Kidney (tissue), 14 donors: ENCODE measurements around the gene SLC4A11. TPM values are rescaled to one million over a fixed set of nuclear protein-coding genes. Genes with fewer than 3 reads are reported as not detected.
A peak's percentile ranks its signal among the peaks of the same experiment; 100 is the strongest.

Experiments
- DNase-seq, 5 donors: peaks; one replicate each; pipeline ENCODE4 v3.0.0-alpha.2; 2013 to 2020
- FAIRE-seq: peaks from 2 replicates; lab custom pipeline; 2012; peaks lifted over from hg19 to GRCh38; lab: Jason Lieb, UNC
- H3K27ac ChIP-seq, 2 donors: one replicate each; pipeline ENCODE4 v1.7.0; 2013; ENCODE audit warnings: low read depth in 2 of 2, low read length in 2 of 2, inconsistent platforms in 1 of 2
- H3K27me3 ChIP-seq: one replicate; pipeline ENCODE4 v1.7.1; 2013; ENCODE audit warnings: low read length, inconsistent platforms; ENCODE audit not compliant: control insufficient read depth, insufficient read depth
- H3K36me3 ChIP-seq, 3 donors: one replicate each; pipeline versions ENCODE4 v1.7.0 to v1.7.1; 2013; ENCODE audit warnings: low read length in 3 of 3, control low read depth in 1 of 3, inconsistent platforms in 1 of 3; ENCODE audit not compliant: insufficient read depth in 3 of 3, control insufficient read depth in 2 of 3
- H3K4me1 ChIP-seq, 3 donors: one replicate each; pipeline versions ENCODE4 v1.7.0 to v1.7.1; 2013; ENCODE audit warnings: low read length in 3 of 3, inconsistent platforms in 1 of 3, low read depth in 1 of 3; ENCODE audit not compliant: control insufficient read depth in 2 of 3, insufficient read depth in 2 of 3
- H3K4me3 ChIP-seq, 3 donors: one replicate each; pipeline versions ENCODE4 v1.7.0 to v1.8.1; 2013; ENCODE audit warnings: low read length in 3 of 3, control low read depth in 1 of 3, inconsistent platforms in 1 of 3
- H3K9ac ChIP-seq, 3 donors: one replicate each; pipeline versions ENCODE4 v1.7.0 to v1.7.1; 2013; ENCODE audit warnings: low read length in 3 of 3, control low read depth in 1 of 3, inconsistent platforms in 1 of 3
- H3K9me3 ChIP-seq, 3 donors: one replicate each; pipeline versions ENCODE4 v1.7.0 to v1.7.1; 2013; ENCODE audit warnings: low read length in 3 of 3, control low read depth in 1 of 3, inconsistent platforms in 1 of 3; ENCODE audit not compliant: control insufficient read depth in 2 of 3, insufficient read depth in 1 of 3
- intact Hi-C: fragments of 100-400 bp; cut with DNase I; formaldehyde crosslinking; loops from one replicate; pipeline ENCODE4 v1.11.1; 2022
- polyA plus RNA-seq: library from polyadenylated mRNA; stranded (reverse); fragments of 350-450 nt; fragmentation: Illumina TruSeq; extraction: RNeasy Lipid Tissue Mini Kit (QIAGEN cat#74804); gene quantifications from one replicate; pipeline ENCODE4 v1.2.3, GENCODE V29; 2014; ENCODE audit warnings: low read depth, low replicate concordance; ENCODE audit not compliant: insufficient read depth
- total RNA-seq: library from RNA; stranded (reverse); fragmentation: NEBNext Ultra II Directional; extraction: Animal tissue kit (Norgen Biotek cat#: 25700); gene quantifications from one replicate; pipeline ENCODE4 v1.2.1, GENCODE V29; 2021
- TF ChIP-seq, protein P1 (sequence below): IDR thresholded peaks from 3 replicates; pipeline ENCODE4 v1.5.1; 2012; ENCODE audit warnings: mild to moderate bottlenecking, moderate library complexity, borderline replicate concordance; ENCODE audit not compliant: insufficient read depth; ENCODE audit errors: extremely low read depth
- donor health status: control.
- donor health status: control.
- donor health status: control.
- donor health status: control.
- donor health status: control.
- donor health status: DM: yes; HTN: yes; CAD: no.
- donor health status: Normal renal cell carcinoma (clear cell type).

The SLC4A11 gene
- total and polyA plus RNA-seq, 2 donors from 2014 or later: 7.6 to 14.8 TPM

DNA sequence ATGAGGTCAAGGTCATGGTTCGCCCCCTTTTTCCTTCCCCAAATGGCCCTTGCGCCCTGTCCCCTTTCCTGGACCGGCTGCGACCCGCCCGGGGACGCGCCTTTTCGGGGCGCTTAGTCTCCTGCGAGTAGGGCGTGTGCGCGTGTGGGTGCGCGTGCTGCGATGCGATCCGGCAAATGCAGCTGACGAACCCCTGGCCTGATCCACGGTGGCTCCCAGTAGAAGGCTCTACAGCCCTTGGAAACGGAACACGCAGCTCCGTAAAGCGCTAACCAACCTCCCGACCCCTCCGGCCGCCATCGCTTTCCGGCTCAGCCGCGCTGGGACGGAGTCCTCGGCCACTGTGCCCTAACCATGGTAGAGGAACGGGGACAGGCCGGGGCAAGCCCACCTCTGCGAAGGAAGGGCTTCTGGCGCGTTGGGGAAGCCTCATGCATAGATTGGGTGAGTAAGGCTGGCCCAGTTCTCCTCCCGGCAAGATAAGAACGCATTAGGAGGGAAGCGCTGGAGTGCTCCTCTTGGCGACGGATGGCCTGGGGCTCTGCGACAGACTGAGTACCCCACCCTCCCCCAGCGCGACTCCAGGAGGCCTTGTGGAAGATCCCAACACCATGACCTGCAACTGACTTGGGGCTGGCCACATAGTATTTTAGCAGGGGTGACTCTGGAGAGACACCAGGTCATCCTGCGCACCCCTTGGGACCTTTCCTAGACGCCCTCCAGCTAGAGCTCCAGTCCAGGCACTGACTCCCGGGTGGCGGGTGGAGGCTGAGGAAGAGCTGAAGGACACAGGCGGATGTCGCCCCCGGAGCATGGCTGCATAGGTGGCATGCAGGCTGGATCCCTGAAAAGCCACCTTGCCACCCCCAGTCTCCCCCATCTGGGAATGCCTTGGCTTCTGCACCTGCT is 1.1 kb upstream of the SLC4A11 start:
- H3K36me3 ChIP-seq: no peaks in the 10 kb centered on the region
- TF ChIP-seq, protein P1, sequence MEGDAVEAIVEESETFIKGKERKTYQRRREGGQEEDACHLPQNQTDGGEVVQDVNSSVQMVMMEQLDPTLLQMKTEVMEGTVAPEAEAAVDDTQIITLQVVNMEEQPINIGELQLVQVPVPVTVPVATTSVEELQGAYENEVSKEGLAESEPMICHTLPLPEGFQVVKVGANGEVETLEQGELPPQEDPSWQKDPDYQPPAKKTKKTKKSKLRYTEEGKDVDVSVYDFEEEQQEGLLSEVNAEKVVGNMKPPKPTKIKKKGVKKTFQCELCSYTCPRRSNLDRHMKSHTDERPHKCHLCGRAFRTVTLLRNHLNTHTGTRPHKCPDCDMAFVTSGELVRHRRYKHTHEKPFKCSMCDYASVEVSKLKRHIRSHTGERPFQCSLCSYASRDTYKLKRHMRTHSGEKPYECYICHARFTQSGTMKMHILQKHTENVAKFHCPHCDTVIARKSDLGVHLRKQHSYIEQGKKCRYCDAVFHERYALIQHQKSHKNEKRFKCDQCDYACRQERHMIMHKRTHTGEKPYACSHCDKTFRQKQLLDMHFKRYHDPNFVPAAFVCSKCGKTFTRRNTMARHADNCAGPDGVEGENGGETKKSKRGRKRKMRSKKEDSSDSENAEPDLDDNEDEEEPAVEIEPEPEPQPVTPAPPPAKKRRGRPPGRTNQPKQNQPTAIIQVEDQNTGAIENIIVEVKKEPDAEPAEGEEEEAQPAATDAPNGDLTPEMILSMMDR: no peak
- peaks cover 16% of the 10 kb centered on the region for H3K27me3 ChIP-seq
- H3K4me3 ChIP-seq: peak overlapping the region; percentile 26 to 57 (median 49)
- intact Hi-C loops: no loop called here
- no peaks in the 10 kb centered on the region for H3K9me3 ChIP-seq
- FAIRE-seq (no peak), DNase-seq (no peak)
- H3K4me1 ChIP-seq: peaks cover 0 to 2% (median 0%) of the 10 kb centered on the region in 3 donors
- H3K27ac ChIP-seq: no peak overlapping the region
- no peak overlapping the region for H3K9ac ChIP-seq

DNA sequence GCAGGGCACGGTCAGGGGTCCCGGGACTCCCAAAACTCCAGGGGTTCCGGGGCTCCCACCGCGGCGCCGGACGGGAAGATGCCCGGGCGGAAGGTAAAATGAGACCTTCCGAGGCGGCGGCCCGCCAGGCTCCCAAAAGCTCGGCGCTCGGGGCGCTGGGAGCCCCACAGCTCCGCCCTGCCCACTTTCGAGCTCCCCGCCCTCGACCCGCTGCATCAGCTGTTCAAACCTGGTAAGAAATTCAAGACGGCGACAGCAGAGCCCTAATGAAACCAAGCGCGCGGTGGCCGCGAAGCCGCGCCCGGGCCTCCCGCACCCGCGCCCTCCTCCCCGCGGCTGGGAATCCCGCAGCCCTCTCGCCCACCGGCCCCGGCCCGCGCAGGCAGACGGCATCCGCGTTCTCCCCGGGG is 369 bp downstream of the SLC4A11 start:
- TF ChIP-seq, protein P1: no peak
- Histone ChIP-seq H3K27me3 (peaks cover 16% of the 10 kb centered on the region), H3K9me3 (no peaks in the 10 kb centered on the region), H3K9ac (no peak overlapping the region), H3K36me3 (no peaks in the 10 kb centered on the region), H3K4me1 (peaks cover 0 to 2% (median 0%) of the 10 kb centered on the region in 3 donors), H3K27ac (no peak overlapping the region), H3K4me3 (peak overlapping the region in 1 of 3 donors; percentile 57)
- intact Hi-C loops: no loop called here
- DNase-seq (peak in 3 of 5 donors; percentile 48 to 79 (median 63)), FAIRE-seq (no peak)

DNA sequence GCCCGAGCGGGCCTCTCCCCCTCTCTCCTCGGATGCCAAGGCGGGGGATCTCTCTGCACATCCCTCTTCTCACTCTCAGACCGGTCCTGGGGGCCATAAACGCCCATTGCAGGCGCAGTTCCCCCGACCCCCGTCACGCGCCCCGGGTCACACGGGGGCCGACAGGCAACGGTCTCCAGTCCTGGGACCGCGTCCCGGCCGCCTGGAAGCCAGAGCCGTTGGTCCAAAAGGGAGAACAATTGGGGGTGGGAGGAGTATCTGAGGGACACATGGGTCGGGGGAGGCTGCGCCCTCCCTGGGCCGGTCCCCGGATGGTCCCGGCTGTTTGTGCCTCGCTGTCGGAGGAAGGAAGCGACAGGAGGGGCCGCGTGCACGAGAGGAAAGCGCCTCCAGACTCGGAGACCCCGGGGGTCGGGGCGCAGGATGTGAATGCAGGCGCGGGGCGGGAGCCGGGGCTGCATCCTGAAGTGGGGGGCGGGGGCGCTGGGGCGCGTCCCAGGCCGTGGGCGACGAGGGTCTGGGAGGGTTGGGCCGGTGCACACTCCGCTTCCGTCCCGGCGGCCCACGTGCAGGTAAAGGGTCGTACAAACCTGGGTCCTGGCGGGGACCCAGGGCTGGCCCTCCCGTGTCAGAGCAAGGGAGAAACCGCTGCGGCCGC is 903 bp downstream of the SLC4A11 start:
- no peak overlapping the region for H3K9ac ChIP-seq
- TF ChIP-seq, protein P1: no peak
- peaks cover 16% of the 10 kb centered on the region for H3K27me3 ChIP-seq
- intact Hi-C loops: no loop called here
- H3K36me3 ChIP-seq: no peaks in the 10 kb centered on the region
- no peaks in the 10 kb centered on the region for H3K9me3 ChIP-seq
- DNase-seq (peak in 2 of 5 donors; percentile 29 to 75), FAIRE-seq (no peak)
- peak overlapping the region in 1 of 3 donors; percentile 57 for H3K4me3 ChIP-seq
- peaks cover 0 to 2% (median 0%) of the 10 kb centered on the region in 3 donors for H3K4me1 ChIP-seq
- no peak overlapping the region for H3K27ac ChIP-seq
